Fibroblast of skin of scalp (primary cell): ENCODE measurements around the gene KATNB1.

Experiments used
- DNase-seq: peaks from one replicate; pipeline ENCODE4 v3.0.0-alpha.2; 2013

KATNB1 gene

DNA sequence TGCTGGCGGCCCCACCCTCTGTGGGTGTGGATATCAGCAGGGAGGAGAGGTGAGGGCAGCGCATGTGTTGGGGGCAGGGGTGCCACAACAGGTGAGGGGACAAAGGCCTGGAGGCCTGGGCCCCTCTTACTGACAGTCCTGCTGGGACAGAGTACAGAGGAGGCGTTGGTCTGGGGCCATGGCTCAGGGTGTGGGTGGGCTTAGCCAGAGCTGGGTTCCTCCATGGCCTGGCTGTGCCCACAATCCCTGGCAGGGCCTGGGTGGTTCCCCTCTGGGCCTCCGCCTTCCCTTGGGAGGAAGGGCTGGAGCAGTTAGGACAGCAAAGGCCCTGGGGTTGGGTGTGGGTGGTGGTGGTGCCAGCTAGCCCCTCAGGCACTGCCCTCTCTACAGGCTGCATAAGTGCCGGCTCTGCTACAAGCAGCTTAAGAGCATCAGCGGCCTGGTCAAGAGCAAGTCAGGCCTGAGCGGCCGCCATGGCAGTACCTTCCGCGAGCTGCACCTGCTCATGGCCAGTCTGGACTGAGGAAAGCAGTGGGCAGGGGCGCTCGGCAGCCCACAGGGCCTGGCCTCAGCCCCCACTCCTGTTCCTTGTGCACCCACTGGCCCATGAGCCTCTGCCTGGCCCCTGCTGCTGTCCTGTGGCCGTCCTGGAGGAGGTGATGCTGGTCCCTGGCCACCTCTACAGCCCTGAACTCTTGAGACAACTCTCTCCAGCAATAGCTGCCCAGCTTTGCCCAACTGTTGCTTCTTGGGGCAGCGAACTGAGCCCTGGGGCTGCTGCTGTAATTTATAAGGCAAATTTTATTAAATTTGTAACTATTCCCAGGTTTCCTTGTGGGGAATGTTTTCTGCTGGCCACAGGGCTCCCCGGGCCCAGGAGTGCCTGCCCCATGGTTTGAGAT, 21.1 kb downstream of the KATNB1 start:
- no peak for DNase-seq

DNA sequence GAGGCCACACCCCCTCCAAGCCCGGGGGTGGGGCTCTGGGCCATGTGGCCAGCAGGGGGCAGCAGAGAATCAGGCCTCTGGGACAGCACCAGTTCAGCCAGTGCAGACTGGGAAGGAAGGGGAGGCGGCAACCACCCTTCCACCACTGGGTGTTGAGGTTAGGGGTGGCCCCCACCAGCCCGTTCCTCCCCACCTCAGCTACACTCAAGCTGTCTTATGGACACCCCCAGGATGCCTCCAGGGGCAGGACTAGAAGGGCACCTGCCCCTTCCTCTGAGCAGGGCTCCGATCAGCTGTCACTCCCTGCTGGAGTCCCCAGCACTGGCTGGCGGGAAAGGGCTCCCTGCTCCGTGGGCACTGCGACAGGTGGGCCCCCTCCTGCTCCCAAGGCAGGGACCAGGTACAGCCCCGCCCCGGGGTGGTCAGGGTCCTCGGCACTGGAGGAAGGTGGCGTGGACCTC, 21.8 kb downstream of the KATNB1 start:
- DNase-seq, result peak; percentile 72

DNA sequence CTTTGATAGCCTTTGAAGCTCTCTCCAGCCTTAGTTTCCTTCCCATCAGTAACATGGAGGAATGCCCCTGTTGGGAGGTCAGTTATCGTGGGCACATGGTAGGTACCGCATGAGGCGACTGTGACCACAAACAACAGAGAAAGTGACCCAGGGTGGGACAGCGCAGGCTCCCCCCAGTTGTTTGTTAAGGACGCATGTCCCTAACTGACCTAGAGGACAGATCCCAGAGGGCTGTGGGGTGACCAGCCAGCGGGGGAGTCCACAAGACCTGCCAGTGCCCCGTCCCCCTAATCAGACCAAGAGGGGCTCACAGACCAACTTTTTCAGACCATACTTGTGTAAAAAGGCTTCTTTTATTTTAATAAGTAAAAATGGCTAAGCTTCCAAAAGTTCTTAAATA, 22.3 kb downstream of the KATNB1 start:
- DNase-seq, result no peak

DNA sequence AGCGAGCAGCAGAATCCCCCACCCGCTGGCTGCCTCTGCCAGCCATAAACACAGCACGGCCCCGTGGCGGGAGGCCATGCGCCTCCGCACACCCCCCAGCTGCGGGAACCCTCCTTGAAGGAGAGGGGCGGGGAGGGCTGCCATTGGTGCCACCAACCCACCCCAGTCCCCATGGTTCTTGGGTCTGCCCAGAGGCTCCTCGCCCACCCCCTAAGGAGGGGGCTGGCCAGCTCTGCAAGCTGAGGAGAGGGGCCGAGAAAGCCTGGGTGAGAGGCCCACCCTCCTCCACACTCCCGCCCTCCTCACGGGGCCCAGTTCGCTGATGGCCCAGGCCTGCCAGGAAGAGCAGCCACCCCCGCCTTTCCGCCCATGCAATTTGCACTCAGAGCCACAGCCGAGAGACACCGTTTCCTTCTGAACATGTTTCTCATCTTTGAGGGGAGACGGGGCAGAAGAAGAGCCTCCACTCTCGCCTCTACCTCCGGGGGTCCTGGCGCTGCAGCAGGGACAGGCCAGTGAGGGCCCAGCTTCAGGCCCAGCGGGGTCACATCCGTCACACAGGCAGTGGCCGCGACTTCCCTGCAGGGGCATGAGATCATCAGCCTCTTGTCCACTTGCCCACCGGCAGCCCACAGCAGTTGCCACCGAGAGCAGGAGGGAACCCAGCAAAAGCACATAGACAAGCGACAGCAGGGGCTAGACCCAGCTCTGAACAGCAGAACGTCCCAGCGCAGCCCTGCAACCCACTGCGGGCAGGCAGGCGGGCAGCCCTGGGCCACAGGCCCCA, 23.0 kb downstream of the KATNB1 start:
- no peak for DNase-seq

DNA sequence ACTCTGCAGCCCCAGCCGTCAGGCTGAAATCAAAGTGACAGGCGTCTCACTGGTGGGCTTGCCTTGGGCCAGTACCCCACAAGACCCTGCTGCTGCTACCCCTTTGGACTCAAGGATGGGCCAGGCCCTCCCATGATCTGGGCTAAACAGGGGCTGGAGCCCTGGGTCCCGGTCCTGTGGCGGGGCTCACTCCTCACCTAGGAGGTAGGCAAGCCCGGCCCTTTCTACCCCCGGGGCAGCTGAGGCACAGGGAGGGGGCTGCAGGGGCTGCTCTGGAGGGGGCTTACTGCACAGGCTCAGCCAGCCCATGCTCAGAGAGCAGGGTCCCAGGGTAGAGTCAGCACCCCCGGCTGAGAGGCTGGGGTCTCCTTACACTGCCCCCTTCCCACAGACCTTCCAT, 23.6 kb downstream of the KATNB1 start:
- DNase-seq, result no peak

DNA sequence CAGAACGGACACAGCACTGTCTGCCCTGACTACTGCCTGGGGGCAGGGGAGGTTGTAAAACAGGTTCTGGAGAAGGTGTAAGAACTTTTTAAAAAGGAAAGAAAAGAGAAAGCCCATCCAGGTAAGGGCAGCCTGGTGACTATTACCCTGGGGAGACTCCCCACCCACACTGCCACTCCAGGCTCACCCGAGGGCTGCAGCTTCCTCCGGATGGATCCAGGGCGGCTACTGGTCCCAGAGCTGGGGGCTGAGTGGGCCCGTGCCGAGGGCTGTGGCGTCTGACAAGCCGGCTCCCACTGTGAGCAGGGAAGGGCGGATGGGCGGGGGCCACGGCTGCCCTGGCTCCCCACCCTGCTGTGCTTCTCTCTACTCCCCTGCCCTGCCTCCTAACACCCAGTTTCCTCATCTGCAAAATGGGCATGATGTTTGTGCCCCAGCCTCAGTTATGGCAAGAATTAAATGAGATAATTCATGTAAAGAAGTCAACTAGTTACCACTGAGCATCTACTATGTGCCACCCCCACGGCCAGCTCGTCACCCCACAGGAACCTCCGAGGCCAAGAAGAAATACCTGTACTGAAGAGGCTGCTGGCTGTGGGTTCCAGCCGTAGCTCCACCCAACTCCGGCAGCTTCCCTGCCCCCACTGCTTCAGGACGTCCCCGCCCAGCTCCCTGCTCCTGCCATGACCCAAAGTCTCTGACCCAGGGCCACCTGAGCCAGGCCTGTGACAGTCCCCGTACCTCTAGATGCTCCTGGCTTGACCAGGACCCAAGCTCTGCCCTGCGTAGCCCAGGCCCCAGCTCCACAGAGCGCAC, 24.2 kb downstream of the KATNB1 start:
- DNase-seq, result no peak

DNA sequence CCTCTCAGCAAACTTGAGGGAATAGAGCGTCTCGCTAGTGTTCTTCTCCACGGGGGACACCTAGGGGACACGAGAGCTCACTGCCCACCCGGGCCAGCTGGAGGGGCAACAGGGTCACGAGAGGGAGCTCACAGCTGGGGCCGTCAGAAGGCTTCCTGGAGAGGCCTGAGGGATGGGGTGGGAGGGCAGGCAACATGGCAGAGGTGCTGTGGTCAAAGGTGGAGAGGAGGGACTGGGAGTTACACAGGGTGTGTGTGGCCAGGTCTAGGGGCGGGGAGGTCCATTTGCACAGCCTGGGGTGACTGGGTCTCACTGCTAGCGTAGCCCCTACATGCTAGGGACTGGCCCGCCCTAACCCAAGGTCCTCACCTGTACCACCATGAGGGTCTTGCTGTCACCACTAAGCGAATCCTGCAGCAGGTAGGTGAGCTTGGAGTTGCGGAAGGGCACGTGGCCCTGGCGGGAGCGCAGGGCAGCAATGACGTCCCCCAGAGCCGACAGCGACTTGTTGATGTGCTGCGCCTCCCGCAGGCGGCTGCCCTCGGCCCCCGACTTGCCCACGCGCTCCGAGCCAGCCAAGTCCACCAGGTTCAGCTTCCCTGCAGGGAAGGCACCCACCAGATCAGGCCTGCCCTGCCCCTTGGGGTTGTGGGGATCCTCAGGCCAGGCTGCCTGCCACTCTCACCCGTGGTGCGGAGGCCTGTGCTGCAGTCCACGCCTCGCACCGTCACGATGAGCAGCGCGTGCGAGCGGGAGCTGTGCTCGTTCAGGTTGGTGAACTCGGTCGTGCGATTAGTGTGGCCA, 25.0 kb downstream of the KATNB1 start:
- no peak for DNase-seq

DNA sequence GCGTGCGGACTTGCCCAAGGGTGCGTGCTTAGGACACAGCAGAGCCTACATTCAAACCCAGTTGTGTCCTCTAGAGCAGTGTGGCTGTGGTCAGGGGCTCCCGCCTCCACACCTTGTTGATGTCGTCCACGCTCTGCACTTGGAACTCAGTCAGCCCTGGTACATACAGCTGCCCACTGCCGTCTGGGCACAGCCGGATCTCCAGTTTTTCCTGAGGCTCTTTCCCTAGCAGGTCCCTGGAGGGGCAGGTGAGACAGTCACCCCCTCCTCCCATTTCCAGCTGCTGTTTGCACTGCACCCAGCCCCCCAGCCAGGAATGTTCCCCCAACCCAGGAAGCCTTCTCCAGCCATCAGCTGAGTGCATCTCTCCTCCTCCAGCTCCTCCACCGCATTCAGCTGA, 25.7 kb downstream of the KATNB1 start:
- no peak for DNase-seq

DNA sequence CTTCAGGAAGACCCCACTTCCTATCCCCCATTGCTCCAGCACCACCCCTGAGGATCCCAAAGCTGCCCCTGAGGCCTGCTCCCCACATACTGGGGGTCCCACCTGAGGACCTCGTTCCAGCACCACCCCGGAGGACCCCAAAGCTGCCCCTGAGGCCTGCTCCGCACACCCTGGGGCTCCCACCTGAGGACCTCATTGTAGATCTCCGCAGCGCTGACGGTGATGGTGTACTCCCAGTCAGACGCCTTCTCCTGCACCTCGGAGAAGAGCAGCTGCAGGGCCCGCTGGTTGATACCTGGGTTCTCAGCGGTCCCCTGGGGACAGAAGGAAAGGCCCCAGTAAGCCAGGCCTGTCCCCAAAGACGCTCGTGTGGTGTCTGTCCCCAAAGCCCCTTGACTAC, 26.4 kb downstream of the KATNB1 start:
- no peak for DNase-seq

DNA sequence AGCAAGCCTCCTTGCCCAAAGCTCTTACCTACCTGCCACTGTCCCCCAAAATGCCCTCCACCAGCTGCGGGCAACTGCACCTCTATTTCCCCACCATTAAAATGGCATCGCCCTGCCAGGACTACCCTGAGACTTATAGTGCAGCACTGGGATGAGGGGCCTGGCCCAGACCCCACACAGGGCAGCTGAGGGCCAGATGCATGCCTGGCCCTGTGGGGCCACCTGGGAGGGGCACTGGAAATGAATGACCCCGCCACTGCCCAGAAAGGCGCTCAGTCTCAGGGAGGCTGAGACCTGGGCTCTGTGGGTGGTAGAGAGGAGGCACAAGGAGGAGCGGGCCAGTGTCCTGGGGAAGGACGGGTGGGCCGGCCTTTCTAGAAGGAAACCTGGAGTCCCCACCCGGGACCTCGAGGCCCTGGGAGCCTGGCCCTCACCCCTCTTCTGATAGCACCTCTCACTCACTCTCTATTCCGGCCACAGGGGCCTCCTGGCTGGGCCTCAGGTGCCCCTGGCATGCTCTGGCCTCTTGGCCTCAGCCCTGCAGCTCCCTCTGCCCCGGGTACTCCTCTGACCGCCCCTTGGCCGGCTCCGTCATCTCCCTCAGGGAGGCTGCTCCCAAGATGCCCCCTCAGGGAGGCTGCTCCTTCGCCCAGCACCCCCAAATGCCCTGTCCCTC, 26.9 kb downstream of the KATNB1 start:
- no peak for DNase-seq

DNA sequence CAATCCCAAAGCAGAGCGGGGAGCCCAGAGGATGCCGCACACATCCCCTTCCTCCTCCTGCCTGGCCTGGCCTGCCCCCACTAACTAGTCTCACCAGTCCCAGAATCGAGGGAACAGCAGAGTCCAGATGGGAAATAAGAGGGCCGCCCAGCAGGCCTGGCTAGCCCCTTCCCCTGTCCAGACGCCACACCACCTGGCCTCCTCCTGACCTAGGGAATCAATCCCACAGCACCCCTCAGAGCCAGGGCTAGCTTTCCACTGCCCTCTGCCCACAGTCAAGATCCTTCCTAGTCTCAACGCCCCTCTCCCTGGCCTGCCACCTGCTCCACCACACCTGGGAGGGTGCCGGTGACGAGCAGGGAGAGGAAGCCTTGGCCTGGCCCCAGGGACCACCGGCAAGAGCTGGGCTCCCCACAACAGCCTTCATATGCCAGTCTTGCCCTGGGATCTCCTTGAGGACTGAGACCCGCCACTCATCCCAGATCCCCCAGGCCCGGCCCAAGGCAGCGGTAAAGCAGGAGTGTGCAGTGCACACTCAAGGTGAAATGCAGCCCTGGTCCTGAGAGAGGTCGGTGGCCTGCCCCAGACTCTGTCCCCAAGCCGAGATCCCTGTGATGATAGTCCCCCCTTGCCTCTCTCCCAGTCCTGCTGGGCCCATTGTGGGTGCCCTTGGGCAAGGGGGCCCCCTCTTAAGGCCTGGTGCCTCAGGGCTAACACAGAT, 27.9 kb downstream of the KATNB1 start:
- no peak for DNase-seq

DNA sequence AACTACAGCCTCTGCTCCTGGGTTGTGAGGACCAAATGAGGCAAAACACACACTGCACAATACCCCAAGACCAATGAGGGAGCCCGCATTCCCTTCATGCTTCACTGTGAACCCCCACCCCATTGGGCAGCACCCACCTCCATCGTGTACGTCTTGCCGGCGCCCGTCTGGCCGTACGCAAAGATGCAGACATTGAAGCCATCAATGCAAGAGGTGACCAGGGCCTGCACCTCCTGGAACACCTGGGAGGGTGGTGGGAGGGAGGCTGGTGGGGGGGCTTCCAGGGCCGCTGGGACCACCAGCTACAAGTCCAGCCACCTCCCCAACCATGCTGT, 28.4 kb downstream of the KATNB1 start:
- no peak for DNase-seq

DNA sequence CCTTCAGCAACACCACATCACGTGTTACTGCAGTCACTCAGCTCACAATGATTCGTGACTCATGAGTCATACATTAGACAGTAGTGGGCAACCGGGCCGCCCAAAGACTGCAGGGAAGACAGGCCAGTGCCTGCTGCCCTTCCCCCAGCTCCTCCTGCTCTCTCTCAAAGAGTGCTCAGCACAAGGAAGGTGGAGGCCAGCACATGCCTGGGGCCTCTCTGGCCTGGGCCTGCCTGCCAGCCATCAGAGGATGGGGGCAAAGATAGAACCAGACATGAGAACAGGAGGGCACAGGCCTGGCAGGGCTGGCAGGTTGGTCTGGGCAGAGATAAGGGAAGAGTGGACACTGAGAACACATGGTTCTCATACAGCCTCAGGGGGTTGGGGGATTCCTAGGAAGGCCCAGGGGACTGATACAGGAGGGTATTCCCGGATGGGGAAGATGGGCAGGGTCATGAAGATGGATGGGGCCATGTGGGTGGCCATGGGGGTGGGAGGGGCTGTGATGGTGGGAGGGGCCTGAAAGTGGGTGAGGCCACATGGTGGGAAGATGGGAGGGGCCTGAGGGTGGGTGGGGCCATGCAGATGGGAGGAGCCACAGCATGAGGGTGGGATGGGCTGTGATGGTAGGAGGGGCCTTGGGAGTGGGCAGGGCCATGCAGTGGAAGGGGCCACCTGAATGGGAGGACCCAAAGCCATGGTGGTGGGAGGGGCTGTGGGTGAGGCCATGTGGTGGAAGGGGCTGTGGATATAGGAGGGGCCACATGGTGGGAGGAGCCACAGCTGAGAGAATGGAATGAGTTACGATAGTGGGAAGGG, 29.0 kb downstream of the KATNB1 start:
- DNase-seq, result peak; percentile 90

DNA sequence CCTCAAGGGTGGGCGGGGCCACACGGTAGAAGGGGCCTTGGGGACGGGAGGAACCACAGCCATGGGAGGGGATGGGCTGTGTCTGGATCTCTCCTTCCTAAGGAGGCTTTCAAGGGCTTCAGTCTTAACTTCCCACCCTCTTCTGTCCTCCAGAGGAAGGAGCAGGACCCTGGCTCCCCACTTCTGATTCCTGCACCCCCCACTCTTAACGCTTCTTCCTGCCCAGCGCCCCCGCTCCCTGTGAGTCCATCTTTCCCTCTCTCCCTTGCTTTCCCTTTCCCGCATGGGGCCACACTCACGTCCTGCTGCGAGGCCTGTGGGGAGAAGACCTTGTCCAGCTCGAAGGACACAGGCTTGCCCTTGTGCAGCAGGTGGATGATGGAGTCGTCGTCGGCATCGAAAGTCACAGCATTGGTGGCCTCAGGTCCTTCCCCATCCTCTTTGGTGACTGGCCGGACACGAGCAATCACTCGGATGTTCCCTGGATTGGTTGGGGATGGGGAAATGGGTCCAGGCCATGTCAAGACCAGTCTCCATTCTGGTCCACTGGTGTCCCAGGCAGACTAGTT, 29.7 kb downstream of the KATNB1 start:
- no peak for DNase-seq

DNA sequence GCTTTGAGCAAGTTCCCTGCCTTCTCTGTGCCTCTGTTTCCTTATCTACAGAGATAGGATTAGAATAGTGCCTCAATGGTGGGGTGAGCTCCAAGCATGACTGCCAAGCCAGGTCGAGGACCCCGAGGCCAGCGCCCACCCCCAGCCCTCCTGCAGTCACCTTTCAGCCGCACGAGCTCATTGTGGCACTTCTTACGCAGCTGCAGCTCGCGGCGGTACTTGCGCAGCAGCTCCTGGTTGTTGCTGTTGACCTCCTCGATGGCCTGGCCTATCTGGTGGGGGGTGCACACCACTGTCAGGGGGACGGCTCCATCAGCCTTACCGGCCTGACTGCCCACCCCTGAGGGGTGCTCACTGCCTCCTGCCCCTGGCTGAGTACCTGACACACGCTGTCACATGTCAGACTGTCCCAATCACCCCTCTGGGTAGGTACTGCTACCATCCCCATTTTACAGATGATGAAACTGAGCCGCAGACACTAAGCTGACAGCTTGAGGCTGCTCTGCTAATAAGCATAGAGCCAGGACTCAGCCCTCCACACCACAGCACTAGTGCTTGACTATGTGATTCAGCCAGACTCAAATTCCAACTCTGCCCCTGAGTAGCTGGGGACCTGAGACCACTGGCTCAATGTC, 31.3 kb downstream of the KATNB1 start:
- no peak for DNase-seq

DNA sequence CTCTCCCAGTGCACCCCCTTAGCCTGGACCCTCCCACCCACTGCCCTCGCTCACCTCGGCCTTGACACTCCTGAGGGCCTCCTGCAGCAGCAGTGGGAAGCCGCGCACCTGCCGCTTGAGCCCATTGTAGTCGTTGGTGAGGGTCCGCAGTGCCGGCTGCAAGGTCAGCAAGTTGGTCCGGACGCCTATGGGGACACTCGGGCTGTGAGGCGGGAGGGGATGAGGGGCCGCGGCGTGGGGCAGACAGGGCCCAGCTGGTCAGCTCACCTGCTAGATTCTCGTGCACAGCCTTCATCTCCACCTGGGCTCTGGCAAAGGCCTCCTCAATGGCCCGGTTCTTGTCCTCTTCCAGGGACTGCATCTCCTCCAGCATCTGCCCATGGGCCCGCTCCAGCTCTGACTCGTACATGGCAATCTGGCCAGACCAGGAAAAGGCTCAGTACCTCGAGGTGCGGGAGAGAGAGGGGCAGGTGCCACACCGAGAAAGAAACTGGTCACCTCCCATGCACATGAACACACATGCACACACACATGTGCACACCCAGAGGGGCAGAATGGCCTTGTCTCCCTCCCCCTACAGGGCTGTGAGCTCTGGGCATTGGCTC, 34.1 kb downstream of the KATNB1 start:
- DNase-seq, result no peak

DNA sequence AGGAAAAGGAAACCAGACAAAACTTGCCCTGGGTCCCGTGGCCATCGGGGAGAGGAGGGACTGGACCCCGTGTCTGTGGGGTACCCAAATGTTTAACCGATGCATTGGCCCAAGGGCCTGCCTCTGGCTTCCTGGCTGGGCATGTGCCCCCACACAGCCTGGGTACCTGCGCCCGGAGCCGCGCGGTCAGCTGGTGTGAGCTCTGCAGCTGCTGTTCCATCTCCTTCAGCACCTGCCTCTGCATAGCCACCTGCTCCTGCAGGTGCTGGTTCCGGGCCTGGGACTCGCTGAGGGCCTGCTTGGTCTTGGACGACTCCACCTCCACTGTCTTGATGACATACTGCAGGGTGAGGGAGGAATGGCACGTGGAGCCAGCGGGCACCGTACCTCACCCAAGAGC, 34.8 kb downstream of the KATNB1 start:
- no peak for DNase-seq

DNA sequence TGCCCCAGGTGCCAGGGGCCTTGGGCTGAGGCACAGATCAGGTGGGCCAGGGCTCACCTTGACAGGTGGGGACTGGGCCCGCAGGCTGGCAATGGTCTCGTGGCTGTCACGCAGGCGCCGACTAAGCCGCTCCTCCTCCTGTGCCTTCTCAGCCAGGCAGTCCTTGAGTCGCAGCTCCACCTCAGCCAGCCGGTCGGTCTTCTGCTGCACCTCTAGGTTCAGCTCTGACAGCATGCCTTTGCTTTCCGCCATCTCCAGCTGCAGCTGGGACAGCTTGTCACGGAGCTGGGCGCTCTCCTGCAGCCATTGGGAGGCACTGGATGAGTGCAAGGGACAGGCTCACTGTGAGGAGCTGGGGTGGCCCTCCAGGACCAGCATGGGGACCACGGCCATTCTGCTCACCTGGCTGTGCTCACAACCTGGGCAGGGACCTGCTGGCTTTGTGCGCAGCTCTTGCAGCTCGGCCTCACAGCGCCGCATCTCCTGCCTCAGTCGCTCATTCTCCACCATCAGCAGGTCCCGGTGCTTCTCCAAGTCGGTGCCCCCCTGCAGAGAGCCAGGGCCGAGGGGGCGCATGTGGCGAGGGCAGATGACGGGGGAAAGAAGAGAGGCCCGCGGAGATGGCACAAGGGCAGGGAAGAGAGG, 35.7 kb downstream of the KATNB1 start:
- no peak for DNase-seq
